Measurements from ENCODE around the gene LRCOL1.

- TF ChIP-seq CTCF (IDR thresholded peaks at IDR 0.05; ENCODE audit: low read depth, low read length): no peak
- TF ChIP-seq EZH2phosphoT487 (IDR thresholded peaks at IDR 0.05; ENCODE audit: low read depth): no peak
Observed at GRCh38 chr12:132658149-132658894, 47.9 kb upstream of the LRCOL1 start.
